GM19452 (cell line): Measurements from ENCODE around the gene THAP3.
"Not testable (repeated sequence)": the region's sequence is repeated elsewhere in the genome, so short reads cannot be mapped to it uniquely, and the experiment has no call there.

Source experiments
- ATAC-seq: cut with Tn5 transposase; IDR thresholded peaks from one replicate; pipeline ENCODE4 v1.9.1; 2021; ENCODE audit not compliant: unreplicated experiment

Gene THAP3

GRCh38 chr1:6632588-6633514 lies 8.2 kb downstream of the THAP3 start:
- no peak for ATAC-seq

- ATAC-seq: no peak
Measured at GRCh38 chr1:6634371-6635052, 9.8 kb downstream of the THAP3 start.

- ATAC-seq: no peak
Measured at GRCh38 chr1:6635161-6635909, 10.7 kb downstream of the THAP3 start.

GRCh38 chr1:6635910-6636760 lies 11.5 kb downstream of the THAP3 start:
- ATAC-seq: no peak

GRCh38 chr1:6636778-6637177 lies 12.1 kb downstream of the THAP3 start:
- not testable (repeated sequence) for ATAC-seq

- ATAC-seq: no peak
Measured at GRCh38 chr1:6637770-6638169, 13.1 kb downstream of the THAP3 start.

- no peak for ATAC-seq
Measured at GRCh38 chr1:6638226-6638625, 13.6 kb downstream of the THAP3 start.

- ATAC-seq: not testable (repeated sequence)
Measured at GRCh38 chr1:6640867-6641266, 16.2 kb downstream of the THAP3 start.

GRCh38 chr1:6645018-6645417 lies 20.4 kb downstream of the THAP3 start:
- ATAC-seq: no peak

- no peak for ATAC-seq
Measured at GRCh38 chr1:6646499-6647148, 22.0 kb downstream of the THAP3 start.

GRCh38 chr1:6648556-6648955 lies 23.9 kb downstream of the THAP3 start:
- no peak for ATAC-seq

GRCh38 chr1:6651909-6652308 lies 27.2 kb downstream of the THAP3 start:
- ATAC-seq: no peak

GRCh38 chr1:6652986-6653385 lies 28.3 kb downstream of the THAP3 start:
- no peak for ATAC-seq

- ATAC-seq: no peak
Measured at GRCh38 chr1:6653436-6654290, 29.0 kb downstream of the THAP3 start.

GRCh38 chr1:6657138-6657537 lies 32.5 kb downstream of the THAP3 start:
- ATAC-seq: no peak

GRCh38 chr1:6658359-6659060 lies 33.8 kb downstream of the THAP3 start:
- no peak for ATAC-seq

- no peak for ATAC-seq
Measured at GRCh38 chr1:6660415-6661049, 35.9 kb downstream of the THAP3 start.

GRCh38 chr1:6662468-6662867 lies 37.8 kb downstream of the THAP3 start:
- ATAC-seq: not testable (repeated sequence)
